Activated CD8-positive, alpha-beta memory T cell treated with anti-CD3 and anti-CD28 coated beads for 1 hour (primary cell): ENCODE measurements around the gene SMAGP.
"Not testable (repeated sequence)": the region's sequence is repeated elsewhere in the genome, so short reads cannot be mapped to it uniquely, and the experiment has no call there.

Experiments
- DNase-seq, 2 donors: peaks; one replicate each; pipeline ENCODE4 v3.0.0-alpha.2; 2020; ENCODE audit warnings: low read depth in 1 of 2; ENCODE audit errors: extremely low read depth in 1 of 2

The SMAGP gene

GRCh38 chr12:51270067-51270950, at the start of gene SMAGP:
Gene SMAGP (minus strand): TSS chr12:51270415. CDS start chr12:51269278, 1,137 bp downstream.
- peak in 1 of 2 donors; percentile 25 for DNase-seq

GRCh38 chr12:51318846-51319599, 48.8 kb upstream of the SMAGP start:
- no peak for DNase-seq

GRCh38 chr12:51318057-51318806, 48.0 kb upstream of the SMAGP start:
- DNase-seq, result not testable (repeated sequence)

- no peak for DNase-seq
Observed at GRCh38 chr12:51311389-51311788, 41.2 kb upstream of the SMAGP start.

GRCh38 chr12:51307655-51308593, 37.7 kb upstream of the SMAGP start:
- DNase-seq, result no peak

GRCh38 chr12:51306507-51306906, 36.3 kb upstream of the SMAGP start:
- DNase-seq, result no peak

GRCh38 chr12:51300768-51301167, 30.6 kb upstream of the SMAGP start:
- DNase-seq, result not testable (repeated sequence)

- no peak for DNase-seq
Observed at GRCh38 chr12:51295651-51296050, 25.4 kb upstream of the SMAGP start.

GRCh38 chr12:51294097-51294496, 23.9 kb upstream of the SMAGP start:
- DNase-seq, result not testable (repeated sequence)

GRCh38 chr12:51293696-51294095, 23.5 kb upstream of the SMAGP start:
- no peak for DNase-seq

GRCh38 chr12:51291603-51292513, 21.6 kb upstream of the SMAGP start:
- not testable (repeated sequence) for DNase-seq

GRCh38 chr12:51285843-51286242, 15.6 kb upstream of the SMAGP start:
- no peak for DNase-seq

GRCh38 chr12:51281202-51281924, 11.1 kb upstream of the SMAGP start:
- DNase-seq, result no peak

- DNase-seq, result no peak
Observed at GRCh38 chr12:51275088-51275487, 4.9 kb upstream of the SMAGP start.

- not testable (repeated sequence) for DNase-seq
Observed at GRCh38 chr12:51272810-51273209, 2.6 kb upstream of the SMAGP start.

- no peak for DNase-seq
Observed at GRCh38 chr12:51270951-51271518, 820 bp upstream of the SMAGP start.

GRCh38 chr12:51269174-51270066, 795 bp downstream of the SMAGP start:
- peak; percentile 24 to 38 for DNase-seq
